ENCODE results near the gene APOLD1. TPM values are rescaled to one million over a fixed set of nuclear protein-coding genes. Genes with fewer than 3 reads are reported as not detected.

The APOLD1 gene
- polyA plus RNA-seq, 2 of the 4 experiments (the other 2 are of a cell fraction): 0.44 to 1.3 TPM

GRCh38 chr12:12839873-12840579 is 54.6 kb downstream of the APOLD1 start:
- H3K27ac ChIP-seq: peak overlapping the region; percentile 70 to 88
- peak; percentile 68 to 72 for ATAC-seq
- DNase-seq (ENCODE audit: low read depth in 1 of 2, low spot score in 1 of 2): peak; percentile 67 to 76
- H3K4me2 ChIP-seq: peak overlapping the region; percentile 44
- ChIA-PET POLR2A (no interaction called here), CTCF (interaction anchor here (5.5 kb wide), 1 partner anchor 15 kb away, joined by 78 read pairs; no protein-coding TSS in a partner anchor)
- no peak overlapping the region for H3K4me3 ChIP-seq
- 0 out of 2 replicates have a peak, but pooled peaks have one; percentile 6 for TF ChIP-seq FOSL2 (IDR thresholded peaks at IDR 0.05)
- TF ChIP-seq FOSL2 (CRISPR knock-in tag; IDR thresholded peaks at IDR 0.05): peak; percentile 61
- 0 out of 5 replicates have a peak, but pooled peaks of 1 of the 2 experiments have one; percentile 28 for TF ChIP-seq RAD21 (conservative IDR thresholded peaks at IDR 0.05 in 1 of 2, IDR thresholded peaks at IDR 0.05 in 1 of 2)
- TF ChIP-seq GATA3 (IDR thresholded peaks at IDR 0.05; ENCODE audit: borderline replicate concordance): no peak; the same call in 1 of the 2 replicates
- peak; percentile 40; the same call in 1 of the 2 replicates for TF ChIP-seq JUNB (IDR thresholded peaks at IDR 0.05)
- H3K4me1 ChIP-seq: peaks cover 68% of the 10 kb centered on the region
- FAIRE-seq: no peak
- H3K9me3 ChIP-seq: no peaks in the 10 kb centered on the region
- WGBS (ENCODE audit: missing lambda C conversion rate): 20% methylated on average over 5 of the region's 5 CpGs

DNA sequence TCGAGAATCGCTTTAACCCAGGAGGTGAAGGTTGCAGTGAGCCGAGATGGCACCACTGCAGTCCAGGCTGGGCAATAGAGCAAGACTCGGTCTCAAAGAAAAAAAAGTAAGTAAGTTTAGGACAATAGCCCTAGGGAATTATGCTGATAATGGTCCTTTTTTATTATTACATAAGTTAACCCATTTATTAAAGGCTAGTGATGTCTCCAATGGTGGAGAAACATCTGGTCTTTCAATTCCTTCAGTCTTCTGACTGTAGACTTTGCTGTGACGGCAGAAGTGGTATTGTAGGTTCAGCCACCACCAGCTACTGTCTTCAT is 55.1 kb downstream of the APOLD1 start:
- Histone ChIP-seq H3K4me2 (peak overlapping the region; percentile 44), H3K4me1 (peaks cover 68% of the 10 kb centered on the region), H3K9me3 (no peaks in the 10 kb centered on the region), H3K4me3 (no peak overlapping the region), H3K27ac (peak overlapping the region; percentile 70 to 88)
- FAIRE-seq: no peak
- ChIA-PET POLR2A (no interaction called here), CTCF (no interaction called here)
- no peak for DNase-seq (ENCODE audit: low read depth in 1 of 2, low spot score in 1 of 2)
- TF ChIP-seq GATA3 (IDR thresholded peaks at IDR 0.05; ENCODE audit: borderline replicate concordance): no peak
- peak; percentile 55 for TF ChIP-seq MAFK (IDR thresholded peaks at IDR 0.05; ENCODE audit: partially characterized antibody)
- no peak for ATAC-seq
- 93% methylated on average over 5 of the region's 5 CpGs for WGBS (ENCODE audit: missing lambda C conversion rate)

Small RNA genes lying within 50 kb of the gene (small RNA-seq; reads per million reads assigned to genes)
- 0 reads per million in 6 experiments for gene AC007215.1
- 0 reads per million in 6 experiments for gene MIR613

Other genes starting within 250 kb of the APOLD1 start
- gene DUSP16, start 222.8 kb upstream of the APOLD1 start, polyA plus RNA-seq (2011; rRNA removed): 34.7 and 43.0 TPM in 2 replicates
- gene DUSP16, start 222.8 kb upstream of the APOLD1 start, polyA plus RNA-seq (2017; fragmentation: RNase III; extraction: RNeasy Plus Mini Kit Qiagen cat#74134 plus additional on column Dnase treatment): 13.1 to 19.0 TPM (median 18.2 TPM) in 3 replicates
- 30.9 and 31.4 TPM in 2 replicates for gene CREBL2, start 173.8 kb upstream of the APOLD1 start, polyA plus RNA-seq (2011; rRNA removed)
- 21.9 to 24.3 TPM (median 23.9 TPM) in 3 replicates for gene CREBL2, start 173.8 kb upstream of the APOLD1 start, polyA plus RNA-seq (2017; fragmentation: RNase III; extraction: RNeasy Plus Mini Kit Qiagen cat#74134 plus additional on column Dnase treatment)
- gene GPR19, start 89.5 kb upstream of the APOLD1 start, polyA plus RNA-seq (2011; rRNA removed): 2.6 and 2.7 TPM in 2 replicates
- gene GPR19, start 89.5 kb upstream of the APOLD1 start, polyA plus RNA-seq (2017; fragmentation: RNase III; extraction: RNeasy Plus Mini Kit Qiagen cat#74134 plus additional on column Dnase treatment): 1.8 to 2.6 TPM (median 1.9 TPM) in 3 replicates
- 20.4 and 26.8 TPM in 2 replicates for gene CDKN1B, start 68.3 kb upstream of the APOLD1 start, polyA plus RNA-seq (2011; rRNA removed)
- gene CDKN1B, start 68.3 kb upstream of the APOLD1 start, polyA plus RNA-seq (2017; fragmentation: RNase III; extraction: RNeasy Plus Mini Kit Qiagen cat#74134 plus additional on column Dnase treatment): 18.0 to 20.5 TPM (median 20.3 TPM) in 3 replicates
- 118 and 144 TPM in 2 replicates for gene DDX47, start 27.7 kb downstream of the APOLD1 start, polyA plus RNA-seq (2011; rRNA removed)
- gene DDX47, start 27.7 kb downstream of the APOLD1 start, polyA plus RNA-seq (2017; fragmentation: RNase III; extraction: RNeasy Plus Mini Kit Qiagen cat#74134 plus additional on column Dnase treatment): 81.6 to 87.3 TPM (median 83.8 TPM) in 3 replicates
- 296 and 321 TPM in 2 replicates for gene GPRC5A, start 105.9 kb downstream of the APOLD1 start, polyA plus RNA-seq (2011; rRNA removed)
- gene GPRC5A, start 105.9 kb downstream of the APOLD1 start, polyA plus RNA-seq (2017; fragmentation: RNase III; extraction: RNeasy Plus Mini Kit Qiagen cat#74134 plus additional on column Dnase treatment): 173 to 207 TPM (median 197 TPM) in 3 replicates
- gene GPRC5D, start 166.5 kb downstream of the APOLD1 start, polyA plus RNA-seq (2011; rRNA removed): not detected in 2 replicates
- gene GPRC5D, start 166.5 kb downstream of the APOLD1 start, polyA plus RNA-seq (2017; fragmentation: RNase III; extraction: RNeasy Plus Mini Kit Qiagen cat#74134 plus additional on column Dnase treatment): not detected in 3 replicates
- gene HEBP1, start 214.6 kb downstream of the APOLD1 start, polyA plus RNA-seq (2011; rRNA removed): 24.8 and 40.3 TPM in 2 replicates
- gene HEBP1, start 214.6 kb downstream of the APOLD1 start, polyA plus RNA-seq (2017; fragmentation: RNase III; extraction: RNeasy Plus Mini Kit Qiagen cat#74134 plus additional on column Dnase treatment): 47.5 to 49.3 TPM (median 48.9 TPM) in 3 replicates